Skeletal muscle tissue (tissue), 4 donors: ENCODE data around the gene C2CD2. TPM values are rescaled to one million over a fixed set of nuclear protein-coding genes. Genes with fewer than 3 reads are reported as not detected.

Experiments
- H3K27ac ChIP-seq: one replicate; pipeline ENCODE4 v1.7.0; 2013; ENCODE audit warnings: mild to moderate bottlenecking, low read depth, low read length, inconsistent platforms
- H3K27me3 ChIP-seq, 3 donors: one replicate each; pipeline ENCODE4 v1.7.0; 2013; ENCODE audit warnings: low read length in 3 of 3; ENCODE audit not compliant: control insufficient read depth in 3 of 3, insufficient read depth in 3 of 3
- H3K36me3 ChIP-seq, 3 donors: one replicate each; pipeline ENCODE4 v1.7.0; 2013; ENCODE audit warnings: low read length in 3 of 3; ENCODE audit not compliant: control insufficient read depth in 3 of 3, insufficient read depth in 3 of 3
- H3K4me1 ChIP-seq, 3 donors: one replicate each; pipeline ENCODE4 v1.7.0; 2013; ENCODE audit warnings: low read length in 3 of 3, mild to moderate bottlenecking in 3 of 3; ENCODE audit not compliant: control insufficient read depth in 3 of 3, insufficient read depth in 3 of 3
- H3K4me3 ChIP-seq, 3 donors: one replicate each; pipeline ENCODE4 v1.7.0; 2013; ENCODE audit warnings: low read length in 3 of 3
- H3K9ac ChIP-seq, 3 donors: one replicate each; pipeline ENCODE4 v1.7.0; 2013; ENCODE audit warnings: low read length in 3 of 3, mild to moderate bottlenecking in 3 of 3, moderate library complexity in 2 of 3, low read depth in 1 of 3
- H3K9me3 ChIP-seq, 3 donors: one replicate each; pipeline ENCODE4 v1.7.0; 2013; ENCODE audit warnings: low read length in 3 of 3; ENCODE audit not compliant: control insufficient read depth in 3 of 3
- total RNA-seq: library from RNA; depleted of rRNA; stranded (reverse); fragments of >200 nt; gene quantifications from one replicate; pipeline ENCODE4 v1.2.3, GENCODE V29; 2014
- donor health status: Osteomylitis.

C2CD2 gene
- total RNA-seq, 1 donor from 2014 or later, result 7.3 TPM

DNA sequence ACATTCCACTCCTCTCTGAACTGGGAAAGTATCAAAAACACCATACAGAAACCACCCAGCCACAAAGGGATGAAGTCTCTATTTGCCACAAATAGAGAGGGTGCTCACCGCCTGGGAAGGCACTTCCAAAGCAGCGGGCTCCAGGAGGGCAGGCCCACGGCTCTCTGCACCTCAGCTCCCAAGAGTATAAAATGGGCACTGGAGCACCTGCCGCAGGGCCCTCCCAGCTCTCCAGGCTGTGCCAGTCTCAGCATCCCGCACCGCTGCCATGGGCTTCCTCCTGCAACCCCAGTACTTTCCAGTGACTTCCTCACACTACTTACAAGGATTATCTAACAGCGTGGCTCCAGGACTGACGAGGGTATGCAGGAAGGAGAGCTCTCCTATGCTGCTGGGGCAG lies 14.4 kb downstream of the C2CD2 start:
- H3K4me3 ChIP-seq, result no peak overlapping the region
- no peak overlapping the region for H3K27ac ChIP-seq
- H3K9ac ChIP-seq, result no peak overlapping the region

DNA sequence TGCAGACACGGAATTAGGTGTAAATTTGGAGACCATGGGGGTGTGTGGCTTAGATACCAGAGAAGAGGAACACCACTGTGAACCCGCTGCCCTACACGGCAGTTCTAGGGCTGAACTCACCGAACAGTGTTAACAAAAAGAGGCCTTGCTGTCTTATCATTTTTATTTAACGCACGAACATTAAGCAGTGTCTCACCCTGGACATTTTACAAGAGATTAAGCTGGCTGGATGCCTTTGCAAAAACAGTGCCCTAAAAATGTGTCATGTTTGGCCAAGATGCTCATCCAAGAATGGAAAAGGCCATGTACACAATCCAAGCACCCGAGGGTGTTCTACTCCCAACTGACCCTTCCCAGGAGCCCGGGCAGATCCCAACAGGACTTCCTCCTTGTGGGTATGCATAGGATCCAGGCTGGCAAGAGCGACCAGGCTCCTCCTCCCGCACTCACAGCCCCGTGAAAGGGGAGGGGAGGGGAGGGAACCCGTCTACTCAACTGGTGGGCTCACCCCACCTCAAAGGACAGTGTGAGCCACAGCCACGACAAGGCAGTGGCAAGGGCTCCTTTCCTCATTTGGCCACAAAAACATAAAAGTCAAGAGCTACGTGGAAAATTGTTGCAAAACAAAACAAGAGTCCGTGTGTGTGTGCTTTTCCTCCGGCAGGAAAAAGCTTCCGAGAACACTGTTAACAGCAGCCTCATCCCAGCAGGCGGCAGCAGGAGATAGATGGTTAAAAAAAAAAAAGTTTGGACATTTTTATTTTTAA lies 20.3 kb downstream of the C2CD2 start:
- Histone ChIP-seq H3K4me3 (peak overlapping the region in 2 of 3 donors; percentile 38 to 49), H3K27me3 (no peaks in the 10 kb centered on the region), H3K4me1 (peaks cover 10 to 16% (median 11%) of the 10 kb centered on the region in 3 donors), H3K9me3 (no peaks in the 10 kb centered on the region), H3K27ac (peak overlapping the region; percentile 59), H3K36me3 (no peaks in the 10 kb centered on the region), H3K9ac (peak overlapping the region in 1 of 3 donors; percentile 40)

More for the DNA sequence above, 14.4 kb downstream of the C2CD2 start:
- H3K36me3 ChIP-seq, result peaks cover 0 to 3% (median 0%) of the 10 kb centered on the region in 3 donors
- H3K27me3 ChIP-seq, result no peaks in the 10 kb centered on the region
- H3K4me1 ChIP-seq, result no peaks in the 10 kb centered on the region
- no peaks in the 10 kb centered on the region for H3K9me3 ChIP-seq

- Histone ChIP-seq H3K4me1 (peaks cover 11 to 19% (median 14%) of the 10 kb centered on the region in 3 donors), H3K27me3 (no peaks in the 10 kb centered on the region), H3K27ac (peak overlapping the region; percentile 7), H3K36me3 (no peaks in the 10 kb centered on the region), H3K4me3 (peak overlapping the region in 1 of 3 donors; percentile 38), H3K9me3 (no peaks in the 10 kb centered on the region), H3K9ac (peak overlapping the region in 1 of 3 donors; percentile 40)
Measured at GRCh38 chr21:41932576-41933312, 21.1 kb downstream of the C2CD2 start.

DNA sequence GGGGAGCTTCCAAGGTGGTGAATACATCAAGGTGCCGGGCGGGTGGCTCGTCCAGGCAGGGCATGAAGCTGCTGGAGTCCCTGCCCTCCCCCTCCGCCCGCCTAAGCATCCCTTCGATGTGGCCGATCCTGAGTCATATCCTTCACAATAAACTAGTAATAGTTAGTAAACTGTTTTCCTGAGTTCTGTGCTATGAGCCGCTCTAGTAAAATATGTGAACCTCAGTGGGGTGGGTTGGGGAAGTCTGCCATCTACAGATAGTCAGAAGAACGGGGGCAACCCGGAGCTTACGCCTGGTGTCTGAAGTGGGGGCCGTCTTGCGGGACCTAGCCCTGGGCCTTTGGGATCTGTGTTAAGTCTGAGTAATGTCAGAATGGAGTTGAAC lies 21.6 kb downstream of the C2CD2 start:
- Histone ChIP-seq H3K9ac (no peak overlapping the region), H3K27ac (peak overlapping the region; percentile 7)

DNA sequence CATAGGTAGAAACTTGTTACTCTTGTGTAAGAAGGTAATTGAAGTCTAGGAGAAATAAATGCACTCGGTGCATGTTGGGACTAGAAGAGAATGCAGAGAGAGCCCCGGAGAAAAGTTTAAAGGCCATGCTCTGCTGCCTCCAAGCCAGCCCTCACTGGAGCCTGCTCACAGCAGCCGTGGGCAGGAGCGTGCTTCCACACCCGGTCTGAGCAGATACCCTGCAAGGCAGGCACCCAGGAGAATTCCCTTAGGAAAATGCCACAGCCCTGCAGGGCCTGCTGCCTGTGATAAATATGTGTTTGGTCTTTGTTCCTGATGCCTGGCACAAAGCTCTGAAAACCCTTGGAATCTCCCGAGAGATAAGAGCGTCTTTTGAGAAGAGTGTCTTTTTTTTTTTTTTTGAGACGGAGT lies 22.8 kb downstream of the C2CD2 start:
- Histone ChIP-seq H3K9me3 (no peaks in the 10 kb centered on the region), H3K36me3 (no peaks in the 10 kb centered on the region), H3K4me1 (peaks cover 15 to 22% (median 17%) of the 10 kb centered on the region in 3 donors), H3K9ac (no peak overlapping the region), H3K27me3 (no peaks in the 10 kb centered on the region), H3K27ac (no peak overlapping the region), H3K4me3 (no peak overlapping the region)

More for the DNA sequence above, 21.6 kb downstream of the C2CD2 start:
- Histone ChIP-seq H3K27me3 (no peaks in the 10 kb centered on the region), H3K9me3 (no peaks in the 10 kb centered on the region), H3K4me3 (no peak overlapping the region), H3K36me3 (no peaks in the 10 kb centered on the region), H3K4me1 (peaks cover 11 to 19% (median 14%) of the 10 kb centered on the region in 3 donors)

GRCh38 chr21:41929248-41929647 lies 24.6 kb downstream of the C2CD2 start:
- Histone ChIP-seq H3K4me1 (peaks cover 20 to 30% (median 28%) of the 10 kb centered on the region in 3 donors), H3K9me3 (no peaks in the 10 kb centered on the region), H3K4me3 (peak overlapping the region in 1 of 3 donors; percentile 5), H3K27ac (no peak overlapping the region), H3K27me3 (no peaks in the 10 kb centered on the region), H3K9ac (no peak overlapping the region), H3K36me3 (no peaks in the 10 kb centered on the region)

GRCh38 chr21:41928621-41929220 lies 25.1 kb downstream of the C2CD2 start:
- no peaks in the 10 kb centered on the region for H3K27me3 ChIP-seq
- no peak overlapping the region for H3K4me3 ChIP-seq
- no peaks in the 10 kb centered on the region for H3K9me3 ChIP-seq
- no peak overlapping the region for H3K9ac ChIP-seq
- H3K36me3 ChIP-seq, result no peaks in the 10 kb centered on the region
- peak overlapping the region; percentile 23 for H3K27ac ChIP-seq
- H3K4me1 ChIP-seq, result peaks cover 22 to 31% (median 29%) of the 10 kb centered on the region in 3 donors

GRCh38 chr21:41927727-41928409 lies 25.9 kb downstream of the C2CD2 start:
- H3K9ac ChIP-seq, result no peak overlapping the region
- no peak overlapping the region for H3K4me3 ChIP-seq
- H3K27ac ChIP-seq, result peak overlapping the region; percentile 23
- H3K27me3 ChIP-seq, result no peaks in the 10 kb centered on the region
- no peaks in the 10 kb centered on the region for H3K9me3 ChIP-seq
- no peaks in the 10 kb centered on the region for H3K36me3 ChIP-seq
- H3K4me1 ChIP-seq, result peaks cover 19 to 28% (median 25%) of the 10 kb centered on the region in 3 donors

DNA sequence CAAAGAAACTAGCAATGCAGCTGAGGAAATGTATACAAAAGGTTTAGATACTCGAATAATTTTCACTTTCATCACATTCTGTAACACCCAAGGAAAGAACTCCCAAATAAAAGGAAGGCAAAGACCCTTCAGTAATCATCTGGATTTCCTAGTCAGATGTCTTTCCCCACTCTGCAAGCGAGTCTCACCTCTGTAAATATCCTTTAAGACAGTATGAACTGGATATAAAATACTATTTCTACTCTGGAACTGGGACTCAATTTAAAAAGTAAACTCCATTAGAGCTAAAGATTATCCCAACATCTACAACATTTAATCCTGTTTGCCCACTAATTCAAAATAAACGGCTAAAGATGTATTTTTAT lies 27.0 kb downstream of the C2CD2 start:
- Histone ChIP-seq H3K27me3 (no peaks in the 10 kb centered on the region), H3K36me3 (no peaks in the 10 kb centered on the region), H3K9me3 (no peaks in the 10 kb centered on the region), H3K9ac (peak overlapping the region; percentile 4 to 80 (median 65)), H3K27ac (peak overlapping the region; percentile 74), H3K4me3 (peak overlapping the region in 2 of 3 donors; percentile 68 to 72), H3K4me1 (peaks cover 16 to 25% (median 21%) of the 10 kb centered on the region in 3 donors)
